Stimulated activated naive CD8-positive, alpha-beta T cell treated with anti-CD3 and anti-CD28 coated beads, Interleukin-15, Interleukin-2, amounts not matched to agents 100 U/mL and 50 U/mL, for 24 hours (primary cell): Measurements from ENCODE around the gene EVA1B.

Experiments
- ATAC-seq: fragments of 150-1000 bp; cut with Tn5 transposase; one replicate; pipeline ENCODE4 v1.10.0; 2021
- DNase-seq: peaks from one replicate; pipeline ENCODE4 v3.0.0; 2021

EVA1B gene

DNA sequence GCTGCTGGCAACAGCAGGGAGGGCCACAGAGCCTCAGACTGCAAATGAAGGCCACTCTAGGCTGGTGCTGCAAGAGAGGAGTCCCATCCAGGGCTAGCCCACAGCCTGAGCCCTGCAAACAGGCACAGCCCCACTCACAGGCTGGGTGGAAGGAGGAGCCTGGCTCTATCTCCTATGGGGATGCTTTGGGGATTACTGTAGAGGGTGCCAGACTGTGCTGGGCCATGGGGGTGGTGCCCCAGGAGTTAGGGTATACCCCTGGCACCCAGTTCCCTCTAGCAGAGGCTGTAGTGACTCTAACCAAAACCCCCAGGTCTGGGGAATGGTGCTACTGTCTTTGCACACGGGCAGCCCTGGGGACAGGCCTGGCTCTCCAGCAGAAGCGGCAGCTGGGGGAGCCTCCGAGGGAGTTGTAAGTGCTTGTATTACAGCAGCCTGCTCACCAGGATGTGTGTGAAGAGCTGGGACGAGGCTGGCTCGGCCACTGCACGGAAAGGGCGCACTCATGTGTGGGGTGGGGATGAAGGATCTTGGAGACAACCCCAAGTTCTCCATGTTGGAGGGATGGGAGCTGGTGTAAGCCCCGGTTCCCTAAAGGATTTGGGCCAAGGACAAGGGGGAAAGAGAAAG is 23.4 kb upstream of the EVA1B start:
- no peak for ATAC-seq
- no peak for DNase-seq

- ATAC-seq = no peak
Observed at GRCh38 chr1:36345353-36345752, 21.9 kb upstream of the EVA1B start.

DNA sequence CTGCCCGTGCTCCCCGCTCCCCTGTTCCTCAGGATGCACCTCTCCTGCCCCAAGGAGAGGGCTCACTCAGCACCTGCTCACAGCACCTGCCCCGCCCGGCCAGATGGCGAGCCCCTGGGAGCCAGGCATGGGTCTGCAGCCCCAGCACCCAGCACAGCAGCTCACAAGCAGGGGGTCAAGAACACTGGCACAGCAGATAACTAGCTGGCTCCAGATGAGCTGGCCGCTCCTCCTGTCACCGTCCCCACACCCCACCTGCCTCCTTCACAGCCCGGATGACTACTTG is 20.9 kb upstream of the EVA1B start:
- DNase-seq = no peak
- no peak for ATAC-seq

More at GRCh38 chr1:36345353-36345752, 21.9 kb upstream of the EVA1B start:
- DNase-seq = no peak

DNA sequence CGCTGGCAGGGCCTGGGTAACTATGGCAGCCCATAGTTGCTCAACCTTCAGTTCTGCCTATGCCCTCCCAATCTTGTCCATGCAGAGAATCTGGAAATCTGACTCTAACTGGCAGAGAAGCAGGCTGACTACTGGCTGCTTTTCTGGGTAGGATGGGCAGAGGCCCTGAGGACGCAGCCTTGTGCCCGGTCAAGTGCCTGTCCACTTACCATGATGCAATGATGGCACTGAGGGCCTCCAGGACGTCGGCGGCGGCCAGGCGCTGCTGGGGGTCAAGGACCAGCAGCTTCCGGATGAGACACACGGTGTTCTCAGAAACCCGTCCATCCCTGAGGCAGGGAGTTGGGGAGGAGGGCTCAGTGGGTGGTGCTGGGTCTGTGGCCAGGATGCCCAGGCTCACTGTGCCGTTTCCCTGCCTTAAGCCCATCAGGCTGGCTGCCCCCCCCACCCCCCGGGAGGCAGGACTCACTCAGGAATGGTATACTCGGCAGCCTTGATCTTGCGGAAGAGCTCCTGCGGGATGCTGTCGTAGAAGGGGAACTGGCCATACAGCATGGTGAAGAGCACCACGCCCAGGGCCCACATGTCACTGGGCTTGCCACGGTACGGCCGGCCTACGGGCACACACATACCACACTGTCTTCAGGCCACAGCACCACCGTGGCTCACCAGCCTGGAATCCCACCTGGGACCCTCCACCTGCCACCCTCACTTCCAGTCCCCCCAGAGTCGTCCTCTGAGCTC is 20.4 kb upstream of the EVA1B start:
- ATAC-seq (no peak), DNase-seq (no peak)

DNA sequence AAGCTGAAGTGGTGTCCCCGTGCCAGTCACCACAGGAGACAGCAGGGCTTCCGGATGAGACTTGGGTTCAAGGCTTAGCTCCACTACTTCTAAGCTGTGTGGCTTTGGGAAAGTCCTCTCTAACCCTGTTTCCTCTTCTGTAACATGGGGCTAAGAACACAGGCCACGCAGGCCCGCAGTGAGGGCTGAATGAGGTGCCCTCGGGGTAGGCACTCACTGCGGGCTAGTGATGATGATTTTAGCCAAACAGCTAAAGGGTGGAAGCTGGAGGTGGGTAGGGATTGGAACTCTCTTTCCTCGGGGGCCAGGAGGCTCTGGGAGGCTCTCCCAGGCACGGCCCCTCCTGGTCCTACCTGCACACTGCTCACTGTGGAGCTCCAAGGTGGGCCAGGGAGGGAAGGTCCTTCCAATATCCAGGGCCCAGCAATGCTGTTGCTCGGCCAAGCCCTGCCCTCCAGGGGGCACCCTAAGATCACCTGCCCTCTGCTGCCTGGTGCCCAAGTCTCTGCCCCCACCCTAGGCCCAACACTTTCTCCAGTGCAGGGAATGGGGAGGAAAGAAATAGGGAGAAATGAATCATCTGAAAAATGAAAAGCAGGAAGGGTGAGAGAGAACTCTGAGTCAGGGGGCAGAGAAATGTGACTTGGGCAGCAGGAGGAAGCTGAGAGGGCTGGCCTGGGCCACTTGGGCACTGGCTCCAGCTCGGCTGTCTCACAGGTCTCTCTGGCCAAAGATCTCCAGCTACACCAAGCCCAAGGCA is 19.2 kb upstream of the EVA1B start:
- peak; percentile 65 for DNase-seq
- ATAC-seq = peak; percentile 60

GRCh38 chr1:36341626-36342320 is 18.3 kb upstream of the EVA1B start:
- no peak for DNase-seq
- ATAC-seq = no peak

GRCh38 chr1:36339615-36340014 is 16.2 kb upstream of the EVA1B start:
- DNase-seq = no peak
- ATAC-seq = no peak

DNA sequence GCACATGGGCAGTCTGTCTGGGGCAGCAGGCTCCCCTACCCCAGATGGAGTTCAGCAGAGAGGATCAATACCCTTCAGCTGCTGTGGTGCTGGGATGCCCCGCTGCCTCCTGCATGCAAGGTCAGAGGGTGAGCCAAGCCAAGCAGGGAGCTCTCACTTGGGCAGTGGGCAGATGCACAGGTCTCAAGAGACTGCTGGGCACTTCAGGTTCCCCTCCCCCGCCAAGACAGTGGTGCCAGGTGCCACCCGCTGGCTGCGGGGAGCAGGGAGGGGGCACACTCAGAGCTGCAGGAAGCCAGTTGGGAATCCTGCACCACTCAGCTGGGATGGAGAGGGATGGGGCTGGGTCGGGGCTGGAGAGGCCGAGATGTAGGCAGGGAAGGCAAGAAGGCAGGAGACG is 15.8 kb upstream of the EVA1B start:
- DNase-seq = no peak
- no peak for ATAC-seq

DNA sequence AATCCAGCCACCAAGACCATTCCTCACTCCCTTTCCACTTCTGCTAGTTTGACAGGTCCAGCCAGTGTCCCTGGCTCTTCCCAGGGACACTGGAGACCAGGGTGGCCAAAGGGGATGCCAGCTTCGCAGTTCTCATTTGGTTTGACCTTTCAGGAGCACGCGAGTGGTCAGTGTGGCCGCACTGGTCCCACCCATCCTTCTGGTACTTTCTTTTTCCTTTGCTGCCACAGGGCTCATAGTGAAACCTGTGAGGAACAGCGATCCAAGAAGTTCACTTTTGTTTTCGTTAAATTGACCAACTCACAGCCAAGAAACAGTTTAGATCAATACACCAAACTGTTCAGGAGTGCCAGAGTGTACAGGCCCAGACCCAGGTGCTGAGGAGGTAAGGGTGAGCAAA is 14.4 kb upstream of the EVA1B start:
- no peak for ATAC-seq
- DNase-seq = no peak

DNA sequence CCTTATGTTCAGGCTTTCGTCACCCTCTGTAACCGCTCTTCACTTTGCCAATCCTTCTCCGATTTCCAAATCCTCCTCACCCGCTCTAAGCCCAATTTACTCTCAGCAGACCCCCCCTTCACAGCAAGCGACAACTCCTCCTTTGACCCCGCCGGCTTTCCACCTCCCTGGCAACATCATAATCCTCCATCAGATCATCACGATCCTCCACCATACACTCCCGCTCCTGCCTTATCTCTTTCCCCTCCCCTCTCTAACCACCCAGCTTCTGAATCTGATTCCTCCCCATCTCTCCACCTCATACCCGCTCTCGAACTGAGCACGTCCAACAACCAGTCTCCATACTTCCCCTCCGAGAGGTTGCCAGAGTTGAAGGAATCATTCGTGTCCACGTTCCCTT is 7.5 kb upstream of the EVA1B start:
- no peak for ATAC-seq
- no peak for DNase-seq

DNA sequence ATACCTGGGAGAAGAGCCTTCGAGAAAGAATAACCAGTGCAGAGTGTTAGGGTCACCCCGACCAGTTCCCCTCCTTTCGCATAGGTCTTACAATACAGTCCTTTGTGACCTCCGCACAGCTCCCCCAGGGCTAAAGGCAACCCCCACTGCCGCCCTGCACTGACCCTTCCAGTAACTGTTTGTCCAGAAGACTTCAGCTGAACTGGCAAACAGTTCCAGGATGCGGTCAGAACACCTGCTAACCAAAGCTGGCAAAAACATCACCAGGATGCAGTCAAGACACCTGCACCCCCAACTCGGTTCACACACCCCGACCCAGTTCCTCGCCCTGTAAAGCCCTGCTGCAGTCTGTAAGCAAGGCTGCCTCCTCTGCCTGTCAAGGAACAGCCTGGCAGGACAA is 6.4 kb upstream of the EVA1B start:
- no peak for ATAC-seq

GRCh38 chr1:36328713-36329112 is 5.3 kb upstream of the EVA1B start:
- ATAC-seq (no peak), DNase-seq (no peak)

More for the DNA sequence above, 6.4 kb upstream of the EVA1B start:
- no peak for DNase-seq

GRCh38 chr1:36328088-36328480 is 4.6 kb upstream of the EVA1B start:
- DNase-seq (no peak), ATAC-seq (no peak)

DNA sequence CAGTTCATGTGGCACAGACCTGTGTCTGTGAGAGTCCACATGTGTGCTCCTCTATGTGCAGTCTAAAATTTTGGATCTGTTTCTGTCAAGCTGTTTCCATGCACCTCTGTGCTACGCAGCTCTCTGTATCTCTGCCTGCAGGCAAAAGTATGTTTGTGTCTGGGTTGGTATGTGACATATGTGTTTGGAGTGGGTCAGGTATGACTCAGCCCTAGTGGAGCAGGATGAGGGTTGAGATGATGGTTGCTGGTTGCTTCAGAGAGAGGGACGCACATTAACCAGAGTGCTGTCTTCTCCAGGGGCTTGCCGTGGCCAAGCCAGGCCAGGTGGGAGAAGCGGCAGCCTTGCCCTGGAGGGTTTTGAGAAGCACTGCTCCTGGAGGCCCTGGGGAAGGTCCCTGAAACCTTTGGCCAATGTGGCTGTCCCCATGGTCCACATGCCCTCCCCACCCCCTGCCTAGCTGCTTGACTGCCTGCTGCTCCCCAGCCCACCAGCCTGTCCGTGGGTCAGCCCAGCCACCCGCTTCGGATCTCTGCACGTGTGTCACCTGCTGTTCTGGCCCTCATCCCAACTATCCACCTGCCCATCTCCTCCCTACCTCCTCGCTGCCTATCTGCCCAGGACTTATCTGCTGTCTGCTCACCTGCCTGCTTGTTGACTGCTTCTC is 4.1 kb upstream of the EVA1B start:
- ATAC-seq = no peak
- DNase-seq = no peak

- no peak for ATAC-seq
- DNase-seq = peak; percentile 36
Observed at GRCh38 chr1:36326499-36326898, 3.1 kb upstream of the EVA1B start.

- DNase-seq (no peak), ATAC-seq (no peak)
Observed at GRCh38 chr1:36324353-36324703, 883 bp upstream of the EVA1B start.

DNA sequence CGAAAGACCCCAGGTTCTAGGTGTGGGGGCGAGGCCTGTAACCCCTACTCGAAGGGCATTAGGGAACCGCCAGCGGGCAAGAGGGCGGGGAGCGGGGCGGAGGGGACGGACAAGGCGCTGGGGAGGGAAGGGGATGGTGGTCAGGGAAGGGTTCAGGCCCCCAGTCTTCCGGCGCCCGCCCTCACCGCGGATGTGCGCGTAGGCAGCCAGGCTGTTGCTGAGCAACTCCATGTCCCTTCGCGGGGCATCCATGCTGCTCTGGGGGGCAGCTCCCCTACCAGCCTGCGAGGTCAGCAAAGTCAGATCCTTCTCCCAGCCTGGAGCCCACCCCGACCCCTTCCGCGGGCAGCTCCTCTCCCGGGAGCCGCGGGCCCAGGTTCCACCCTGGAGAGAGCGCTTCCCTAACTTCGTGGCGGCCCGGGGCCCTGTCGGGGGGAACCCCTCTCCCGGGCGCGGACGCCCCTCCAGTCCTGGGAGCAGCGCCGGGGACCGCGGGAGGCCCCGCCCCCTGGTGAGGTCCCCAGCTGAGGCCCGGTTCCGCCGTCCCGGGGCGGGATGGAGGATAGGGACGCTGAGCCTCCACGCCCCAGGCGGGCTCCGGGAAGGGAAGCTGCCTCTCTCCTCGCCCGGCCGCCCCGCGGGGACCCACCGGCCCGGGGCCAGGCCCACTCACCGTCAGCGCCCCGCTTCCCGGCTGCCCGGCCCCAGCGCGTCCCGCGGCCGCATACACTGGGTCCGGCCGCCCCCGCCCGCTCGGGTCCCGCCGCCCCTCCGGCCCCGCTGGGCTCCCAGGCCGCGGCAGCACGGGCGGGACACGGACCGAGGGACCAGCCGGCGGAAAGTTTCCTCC is 434 bp downstream of the EVA1B start:
- DNase-seq (peak; percentile 73), ATAC-seq (peak; percentile 41)

- no peak for DNase-seq
- ATAC-seq = peak; percentile 1
Observed at GRCh38 chr1:36322041-36322785, 1.2 kb downstream of the EVA1B start.

DNA sequence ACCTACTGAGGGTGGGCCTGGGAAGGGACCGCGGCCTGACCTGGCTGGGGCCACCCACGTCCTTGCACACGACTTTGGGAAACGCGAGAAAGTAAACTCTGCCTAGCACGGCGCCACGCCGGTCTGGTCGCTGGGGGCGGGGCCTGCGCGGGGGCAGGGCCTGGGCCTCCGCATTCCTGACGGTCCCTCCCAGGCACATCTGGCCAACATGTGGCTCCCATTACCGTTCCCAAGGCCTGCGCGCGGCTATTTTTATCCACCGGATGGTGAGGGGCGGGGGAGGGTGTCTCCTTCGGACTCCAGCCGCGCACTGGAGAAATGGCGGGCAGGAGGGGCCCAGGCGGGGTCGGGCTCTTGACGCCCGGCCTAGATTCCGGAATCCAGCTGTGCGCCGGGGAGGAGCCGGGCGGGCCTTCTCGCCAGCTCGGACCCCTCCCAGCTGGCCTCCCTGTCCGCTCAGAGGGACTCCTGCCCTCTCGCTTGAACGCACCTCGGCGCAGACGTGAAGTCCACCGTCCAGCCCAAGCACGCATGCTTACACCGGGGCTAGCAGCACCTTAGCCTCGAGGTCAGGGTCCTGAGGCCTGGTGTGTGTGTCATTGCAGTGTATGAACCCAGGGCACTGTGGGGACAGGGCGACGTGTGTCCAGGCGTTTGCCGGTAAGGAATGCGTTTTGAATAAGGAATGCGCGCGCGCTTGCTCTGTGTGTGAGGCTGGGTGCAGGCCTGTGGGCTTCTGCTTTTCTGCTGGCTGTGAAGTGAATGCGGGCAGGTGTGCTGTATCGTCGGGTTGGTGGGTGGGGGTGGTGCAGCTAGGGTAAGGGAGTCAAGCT is 2.1 kb downstream of the EVA1B start:
- DNase-seq (peak; percentile 52), ATAC-seq (no peak)

DNA sequence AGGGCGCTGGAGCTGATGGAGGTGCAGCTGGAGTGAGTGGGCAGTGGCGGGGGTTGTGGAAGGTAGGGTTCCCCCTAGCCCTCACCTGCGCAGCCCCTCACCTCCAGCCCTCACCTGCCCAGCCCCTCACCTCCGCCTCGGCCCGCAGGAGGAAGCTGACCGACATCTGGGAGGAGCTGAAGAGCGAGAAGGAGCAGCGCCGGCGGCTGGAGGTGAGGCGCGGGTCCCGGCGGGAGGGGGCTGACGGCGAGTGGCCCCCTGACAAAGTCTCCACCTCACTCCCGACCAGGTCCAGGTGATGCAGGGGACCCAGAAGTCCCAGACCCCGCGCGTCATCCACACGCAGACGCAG is 2.7 kb downstream of the EVA1B start:
- no peak for ATAC-seq
- DNase-seq = no peak
